Measurements from ENCODE around the gene ASAP3.
A peak's percentile ranks its signal among the peaks of the same experiment; 100 is the strongest.

Gene ASAP3

DNA sequence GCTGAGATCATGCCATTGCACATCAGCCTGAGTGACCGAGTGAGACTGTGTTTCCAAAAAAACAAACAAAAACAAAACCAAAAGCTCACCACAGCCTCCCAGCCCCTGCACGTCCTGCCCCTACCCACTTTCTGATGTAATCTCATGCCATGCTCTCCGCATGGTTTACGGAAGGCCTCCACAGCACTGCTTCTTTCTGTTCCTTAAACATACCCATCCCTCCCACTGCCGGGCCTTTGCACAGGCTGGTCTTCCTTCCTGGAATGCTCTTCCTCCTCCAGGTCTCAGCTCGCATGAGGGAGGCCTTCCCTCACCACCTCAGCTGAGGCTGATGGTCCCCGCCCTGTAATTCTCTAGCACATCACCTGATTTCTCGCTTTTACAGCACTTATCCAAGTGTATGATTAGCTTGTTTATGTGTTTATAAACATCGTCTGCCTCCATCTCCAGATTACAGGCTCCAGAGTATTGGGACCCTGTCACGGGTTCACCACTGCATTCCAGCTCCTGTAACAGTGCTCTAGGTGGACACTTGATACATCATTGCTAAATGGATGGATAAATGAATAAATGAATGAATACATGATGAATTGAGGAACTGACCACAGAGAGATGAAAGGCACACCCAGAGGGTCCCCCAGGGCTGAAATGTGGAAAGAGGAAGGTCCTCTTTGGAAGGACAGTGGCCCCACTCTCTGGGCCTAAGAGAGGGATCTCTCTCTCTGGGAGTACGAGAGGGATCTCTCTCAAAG is 81.5 kb downstream of the ASAP3 start:
- H3K4me3 ChIP-seq (ENCODE audit: extremely low read depth, insufficient read depth, low read length, poor library complexity, severe bottlenecking), result no peak overlapping the region
- no peaks in the 10 kb centered on the region for H3K9me3 ChIP-seq (ENCODE audit: control insufficient read depth, low read length)
- 82 to 92% methylated on average over 6 to 7 of the region's 11 CpGs for WGBS, 2 experiments (ENCODE audit: insufficient coverage in 2 of 2)
- peaks cover 23% of the 10 kb centered on the region for H3K4me1 ChIP-seq (ENCODE audit: control insufficient read depth, insufficient read depth, low read length, poor library complexity, severe bottlenecking)
- H3K27ac ChIP-seq (ENCODE audit: low read depth, low read length, severe bottlenecking), result peak overlapping the region; percentile 33
- H3K36me3 ChIP-seq (ENCODE audit: control insufficient read depth, insufficient read depth, low read length), result no peaks in the 10 kb centered on the region

DNA sequence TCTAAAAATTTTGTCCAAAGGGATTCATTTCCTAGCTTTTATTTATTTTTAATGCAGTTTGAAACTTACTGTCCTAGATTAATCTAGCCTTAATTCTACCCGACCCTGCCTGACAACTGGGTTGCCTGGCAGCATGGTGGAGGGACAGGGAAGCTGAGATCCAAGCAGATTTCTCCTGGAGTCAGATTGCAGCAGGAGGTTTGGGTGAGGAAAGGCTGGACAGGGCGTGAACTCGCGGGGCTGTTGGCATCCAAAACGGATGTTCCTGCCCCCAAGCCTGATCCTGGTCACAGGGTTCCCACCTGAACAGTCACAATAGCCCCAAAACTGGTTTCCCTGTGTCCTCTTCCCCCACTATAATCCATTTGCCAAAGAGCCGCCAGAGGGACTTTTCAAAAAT is 82.7 kb downstream of the ASAP3 start:
- WGBS, 2 experiments (ENCODE audit: insufficient coverage in 2 of 2), result 82 to 93% methylated on average over 4 to 5 of the region's 6 CpGs
- H3K4me3 ChIP-seq (ENCODE audit: extremely low read depth, insufficient read depth, low read length, poor library complexity, severe bottlenecking), result no peak overlapping the region
- H3K36me3 ChIP-seq (ENCODE audit: control insufficient read depth, insufficient read depth, low read length), result no peaks in the 10 kb centered on the region
- no peaks in the 10 kb centered on the region for H3K9me3 ChIP-seq (ENCODE audit: control insufficient read depth, low read length)
- H3K4me1 ChIP-seq (ENCODE audit: control insufficient read depth, insufficient read depth, low read length, poor library complexity, severe bottlenecking), result peaks cover 23% of the 10 kb centered on the region
- H3K27ac ChIP-seq (ENCODE audit: low read depth, low read length, severe bottlenecking), result no peak overlapping the region

DNA sequence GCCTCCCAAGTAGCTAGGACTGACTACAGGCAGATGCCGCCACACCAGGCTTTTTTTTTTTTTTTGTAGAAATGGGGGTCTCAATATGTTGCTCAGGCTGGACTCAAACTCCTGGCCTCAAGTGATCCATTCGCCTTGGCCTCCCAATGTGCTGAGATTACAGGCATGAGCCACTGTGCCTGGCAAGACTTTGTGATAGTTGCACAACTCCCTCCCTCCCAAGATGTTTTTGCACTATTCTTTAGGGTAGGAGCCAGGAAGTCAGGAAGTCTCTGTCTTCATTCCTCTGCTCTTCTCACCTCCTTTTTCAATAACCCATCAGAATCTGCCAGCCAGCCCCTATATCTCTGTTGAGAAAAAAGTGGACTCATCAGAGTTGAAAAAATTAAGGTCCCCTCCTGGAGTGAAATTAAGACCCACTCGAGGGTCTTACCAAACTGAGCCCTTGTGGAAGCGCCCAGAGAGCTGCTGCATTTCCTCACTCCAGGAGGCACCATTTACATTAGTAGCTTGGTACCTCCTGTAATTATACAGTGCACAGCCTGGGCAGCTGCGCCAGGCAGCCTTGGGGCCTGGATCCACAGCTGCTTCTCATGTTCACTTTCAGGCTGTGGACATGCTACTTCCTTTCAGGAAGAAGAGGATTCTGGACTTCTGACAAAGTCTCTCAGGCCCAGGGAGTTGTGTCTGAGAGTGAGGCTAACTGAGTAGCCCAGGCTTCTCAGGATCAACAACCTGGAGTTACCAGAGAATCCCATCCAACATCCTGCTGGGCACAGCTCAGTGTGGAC is 83.5 kb downstream of the ASAP3 start:
- Histone ChIP-seq H3K4me3 (ENCODE audit: extremely low read depth, insufficient read depth, low read length, poor library complexity, severe bottlenecking) (no peak overlapping the region), H3K9me3 (ENCODE audit: control insufficient read depth, low read length) (no peaks in the 10 kb centered on the region), H3K4me1 (ENCODE audit: control insufficient read depth, insufficient read depth, low read length, poor library complexity, severe bottlenecking) (peaks cover 23% of the 10 kb centered on the region), H3K27ac (ENCODE audit: low read depth, low read length, severe bottlenecking) (no peak overlapping the region), H3K36me3 (ENCODE audit: control insufficient read depth, insufficient read depth, low read length) (no peaks in the 10 kb centered on the region)
- WGBS, 2 experiments (ENCODE audit: insufficient coverage in 2 of 2), result 76 to 96% methylated on average over 4 of the region's 5 CpGs

DNA sequence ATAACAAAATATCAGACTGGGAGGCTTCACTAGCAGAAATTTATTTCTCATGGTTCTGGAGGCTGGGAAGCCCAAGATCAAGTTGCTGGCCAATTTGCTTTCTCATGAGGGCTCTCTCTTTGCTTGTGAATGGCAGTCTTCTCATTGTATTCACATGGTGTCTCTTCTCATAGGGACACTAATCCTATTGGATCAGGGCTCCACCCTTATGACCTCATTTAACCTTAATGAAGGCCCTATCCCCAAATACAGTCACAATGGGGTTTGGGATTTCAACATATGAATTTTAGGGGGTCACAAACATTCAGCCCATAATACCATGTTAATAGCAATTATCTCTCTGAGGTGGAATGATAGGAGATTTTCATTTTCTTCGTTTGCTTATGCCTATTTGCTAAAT is 84.8 kb downstream of the ASAP3 start:
- no peak overlapping the region for H3K27ac ChIP-seq (ENCODE audit: low read depth, low read length, severe bottlenecking)
- WGBS, 2 experiments (ENCODE audit: insufficient coverage in 2 of 2), result no CpG with 5 or more reads among the region's 1 CpG
- no peaks in the 10 kb centered on the region for H3K36me3 ChIP-seq (ENCODE audit: control insufficient read depth, insufficient read depth, low read length)

DNA sequence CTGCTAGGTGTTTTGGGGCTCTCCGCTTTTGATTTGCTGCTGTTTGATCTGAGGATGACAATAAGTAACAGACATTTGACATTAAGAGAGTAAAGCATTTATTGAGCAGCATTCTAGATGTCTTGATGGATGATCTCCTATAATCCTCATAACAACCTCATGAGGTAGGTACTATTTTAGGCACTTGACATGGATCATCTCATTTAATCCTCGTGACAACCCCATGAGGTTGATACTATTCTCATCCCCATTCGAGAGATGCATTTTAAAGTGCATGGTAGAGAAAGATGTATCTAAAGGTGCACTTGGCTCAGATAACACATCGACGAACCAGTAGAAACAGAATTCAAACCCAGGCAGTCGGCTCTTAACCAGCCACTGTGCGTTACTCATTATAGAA is 86.1 kb downstream of the ASAP3 start:
- WGBS, 2 experiments (ENCODE audit: insufficient coverage in 2 of 2), result 95 to 100% methylated on average over 2 to 6 of the region's 7 CpGs
- H3K4me1 ChIP-seq (ENCODE audit: control insufficient read depth, insufficient read depth, low read length, poor library complexity, severe bottlenecking), result peaks cover 20% of the 10 kb centered on the region

More for the DNA sequence above, 84.8 kb downstream of the ASAP3 start:
- Histone ChIP-seq H3K9me3 (ENCODE audit: control insufficient read depth, low read length) (no peaks in the 10 kb centered on the region), H3K4me3 (ENCODE audit: extremely low read depth, insufficient read depth, low read length, poor library complexity, severe bottlenecking) (no peak overlapping the region), H3K4me1 (ENCODE audit: control insufficient read depth, insufficient read depth, low read length, poor library complexity, severe bottlenecking) (peaks cover 29% of the 10 kb centered on the region)

DNA sequence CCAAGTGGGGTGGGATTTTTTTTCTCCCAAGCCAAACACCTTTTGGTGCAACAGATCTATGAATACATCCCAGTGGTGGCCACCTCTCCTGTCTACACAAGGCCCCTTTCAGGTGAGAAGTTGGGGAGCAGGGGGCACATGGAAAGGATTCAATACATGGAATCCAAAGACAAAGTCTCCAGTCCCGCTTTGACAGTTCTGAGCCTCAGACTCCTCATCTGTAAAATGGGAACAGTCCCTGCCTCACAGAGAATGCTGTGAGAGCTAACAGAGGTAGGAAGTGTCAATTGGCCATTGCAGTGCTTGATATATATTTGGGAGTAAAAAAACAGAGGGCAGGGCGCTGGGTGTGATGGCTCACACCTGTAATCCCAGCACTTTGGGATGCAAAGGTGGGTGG is 87.6 kb downstream of the ASAP3 start:
- Histone ChIP-seq H3K27ac (ENCODE audit: low read depth, low read length, severe bottlenecking) (no peak overlapping the region), H3K4me1 (ENCODE audit: control insufficient read depth, insufficient read depth, low read length, poor library complexity, severe bottlenecking) (peaks cover 12% of the 10 kb centered on the region), H3K36me3 (ENCODE audit: control insufficient read depth, insufficient read depth, low read length) (no peaks in the 10 kb centered on the region), H3K4me3 (ENCODE audit: extremely low read depth, insufficient read depth, low read length, poor library complexity, severe bottlenecking) (no peak overlapping the region), H3K9me3 (ENCODE audit: control insufficient read depth, low read length) (no peaks in the 10 kb centered on the region)
- 86 to 93% methylated on average over 2 of the region's 2 CpGs for WGBS, 2 experiments (ENCODE audit: insufficient coverage in 2 of 2)

More for the DNA sequence above, 86.1 kb downstream of the ASAP3 start:
- Histone ChIP-seq H3K4me3 (ENCODE audit: extremely low read depth, insufficient read depth, low read length, poor library complexity, severe bottlenecking) (no peak overlapping the region), H3K36me3 (ENCODE audit: control insufficient read depth, insufficient read depth, low read length) (no peaks in the 10 kb centered on the region), H3K9me3 (ENCODE audit: control insufficient read depth, low read length) (no peaks in the 10 kb centered on the region), H3K27ac (ENCODE audit: low read depth, low read length, severe bottlenecking) (no peak overlapping the region)

DNA sequence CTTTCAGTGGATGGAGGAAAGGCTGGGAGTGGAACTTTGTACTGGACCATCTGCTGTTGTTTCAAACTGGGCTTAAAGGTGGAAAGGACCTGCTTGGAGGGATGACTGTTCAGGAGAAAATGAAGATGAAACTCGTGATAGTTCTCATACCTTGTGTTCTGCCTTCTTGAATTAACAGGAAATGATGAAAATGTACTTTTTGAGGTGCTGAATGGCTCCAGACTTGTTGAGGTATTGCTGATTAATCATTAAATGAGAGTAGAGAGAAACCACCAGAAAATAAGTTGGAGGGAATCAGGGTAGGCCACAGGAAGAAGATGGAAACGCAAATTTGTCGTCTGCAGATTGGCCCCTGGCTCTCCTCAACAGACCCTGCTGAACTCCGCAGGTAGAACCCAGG is 88.1 kb downstream of the ASAP3 start:
- H3K27ac ChIP-seq (ENCODE audit: low read depth, low read length, severe bottlenecking), result no peak overlapping the region
- 77 to 78% methylated on average over 3 to 4 of the region's 4 CpGs for WGBS, 2 experiments (ENCODE audit: insufficient coverage in 2 of 2)
- no peak overlapping the region for H3K4me3 ChIP-seq (ENCODE audit: extremely low read depth, insufficient read depth, low read length, poor library complexity, severe bottlenecking)
- no peaks in the 10 kb centered on the region for H3K36me3 ChIP-seq (ENCODE audit: control insufficient read depth, insufficient read depth, low read length)
- H3K9me3 ChIP-seq (ENCODE audit: control insufficient read depth, low read length), result no peaks in the 10 kb centered on the region
- peaks cover 8% of the 10 kb centered on the region for H3K4me1 ChIP-seq (ENCODE audit: control insufficient read depth, insufficient read depth, low read length, poor library complexity, severe bottlenecking)

DNA sequence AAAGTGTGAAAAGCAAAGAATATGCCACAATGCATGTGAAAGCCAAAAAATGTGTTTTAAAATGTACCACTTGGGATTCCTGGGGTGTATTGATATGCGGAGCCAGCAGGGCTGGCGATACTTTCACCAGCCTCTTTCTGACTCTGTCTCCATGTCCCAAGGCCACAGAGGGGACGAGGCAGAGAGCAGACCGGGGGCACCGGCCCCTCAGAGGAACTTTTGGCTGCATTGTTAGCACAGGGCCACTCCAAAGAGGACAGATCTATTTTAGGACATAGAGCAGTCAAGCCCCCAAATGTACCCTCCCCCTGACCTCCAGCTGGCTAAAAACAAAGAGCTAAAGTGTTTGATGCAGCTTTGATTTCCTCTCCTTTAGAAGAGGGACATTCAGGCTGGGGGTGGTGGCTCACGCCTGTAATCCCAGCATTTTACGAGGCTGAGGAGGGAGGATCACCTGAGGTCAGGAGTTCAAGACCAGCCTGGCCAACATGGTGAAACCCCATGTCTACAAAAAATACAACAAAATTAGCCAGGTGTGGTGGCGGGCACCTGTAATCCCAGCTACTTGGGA is 88.7 kb downstream of the ASAP3 start:
- no peak overlapping the region for H3K4me3 ChIP-seq (ENCODE audit: extremely low read depth, insufficient read depth, low read length, poor library complexity, severe bottlenecking)
- no peaks in the 10 kb centered on the region for H3K36me3 ChIP-seq (ENCODE audit: control insufficient read depth, insufficient read depth, low read length)
- peaks cover 6% of the 10 kb centered on the region for H3K4me1 ChIP-seq (ENCODE audit: control insufficient read depth, insufficient read depth, low read length, poor library complexity, severe bottlenecking)
- peak overlapping the region; percentile 53 for H3K27ac ChIP-seq (ENCODE audit: low read depth, low read length, severe bottlenecking)
- WGBS, 2 experiments (ENCODE audit: insufficient coverage in 2 of 2), result 42 to 48% methylated on average over 6 to 8 of the region's 8 CpGs
- no peaks in the 10 kb centered on the region for H3K9me3 ChIP-seq (ENCODE audit: control insufficient read depth, low read length)

DNA sequence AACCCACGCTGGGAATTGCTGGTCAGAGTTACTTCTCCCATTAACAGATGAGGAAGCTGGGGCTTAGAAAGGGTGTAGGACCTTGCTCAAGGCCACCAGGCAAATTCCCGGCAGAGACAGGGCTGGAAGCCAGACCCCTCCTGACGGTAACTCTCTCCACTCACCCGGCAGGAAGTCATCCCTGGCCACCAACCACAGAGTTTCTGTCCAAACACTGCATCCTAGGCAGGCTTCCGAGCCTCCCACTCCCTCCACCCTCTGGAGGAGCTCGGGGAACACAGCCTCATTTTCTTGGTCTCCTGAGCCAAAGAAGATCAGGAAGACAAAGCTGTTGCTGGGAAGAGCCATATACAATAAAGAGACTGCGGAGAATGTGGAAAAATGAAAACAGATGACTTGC is 89.3 kb downstream of the ASAP3 start:
- H3K4me3 ChIP-seq (ENCODE audit: extremely low read depth, insufficient read depth, low read length, poor library complexity, severe bottlenecking), result no peak overlapping the region
- peaks cover 6% of the 10 kb centered on the region for H3K4me1 ChIP-seq (ENCODE audit: control insufficient read depth, insufficient read depth, low read length, poor library complexity, severe bottlenecking)
- no peaks in the 10 kb centered on the region for H3K36me3 ChIP-seq (ENCODE audit: control insufficient read depth, insufficient read depth, low read length)
- 5 to 6% methylated on average over 2 to 4 of the region's 7 CpGs for WGBS, 2 experiments (ENCODE audit: insufficient coverage in 2 of 2)
- H3K9me3 ChIP-seq (ENCODE audit: control insufficient read depth, low read length), result no peaks in the 10 kb centered on the region
- peak overlapping the region; percentile 53 for H3K27ac ChIP-seq (ENCODE audit: low read depth, low read length, severe bottlenecking)

DNA sequence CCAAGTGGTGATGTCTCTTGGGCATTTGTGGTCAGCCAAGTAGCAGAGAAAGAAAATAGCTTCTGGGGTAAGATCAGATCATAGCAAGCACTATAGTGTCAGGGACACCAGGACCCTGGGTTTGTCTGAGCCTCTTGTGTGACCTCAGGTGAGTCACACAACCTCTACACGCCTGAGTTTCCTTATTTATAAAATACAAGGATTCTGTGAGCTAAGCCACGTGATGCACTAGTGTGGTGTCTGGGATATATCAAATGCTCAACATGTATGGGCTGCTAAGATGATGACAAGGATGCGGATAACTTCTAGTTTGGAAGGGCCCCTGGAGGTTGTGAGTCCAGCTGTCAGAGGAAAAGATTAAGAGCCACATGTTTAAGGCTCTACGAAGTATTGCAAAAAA is 89.8 kb downstream of the ASAP3 start:
- Histone ChIP-seq H3K36me3 (ENCODE audit: control insufficient read depth, insufficient read depth, low read length) (no peaks in the 10 kb centered on the region), H3K4me1 (ENCODE audit: control insufficient read depth, insufficient read depth, low read length, poor library complexity, severe bottlenecking) (peaks cover 6% of the 10 kb centered on the region), H3K9me3 (ENCODE audit: control insufficient read depth, low read length) (no peaks in the 10 kb centered on the region), H3K27ac (ENCODE audit: low read depth, low read length, severe bottlenecking) (peak overlapping the region; percentile 53), H3K4me3 (ENCODE audit: extremely low read depth, insufficient read depth, low read length, poor library complexity, severe bottlenecking) (no peak overlapping the region)
- 88 to 89% methylated on average over 1 to 3 of the region's 4 CpGs for WGBS, 2 experiments (ENCODE audit: insufficient coverage in 2 of 2)

Measured in mesodermal cell (in vitro differentiated cells).